ENCODE data around the gene PCGF6.

DNA sequence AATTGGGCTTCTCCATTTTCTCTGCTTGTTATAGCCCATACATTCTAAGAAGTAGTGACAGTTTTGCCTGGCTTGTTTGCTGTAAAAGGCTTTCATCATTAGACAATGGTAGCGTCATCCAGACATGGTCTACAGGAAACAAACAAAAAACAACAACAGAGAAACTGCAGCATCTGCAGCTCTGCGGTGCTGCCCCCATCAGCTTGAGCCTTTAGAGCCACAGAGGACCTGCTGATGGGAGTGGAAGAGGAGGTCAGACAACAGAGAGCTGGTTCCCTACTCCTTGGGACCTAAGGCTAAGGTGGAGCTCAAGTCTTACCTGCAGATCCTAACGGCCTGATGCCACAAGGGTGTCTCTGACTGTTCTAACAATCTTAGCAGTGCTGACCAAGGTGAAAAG is 70.9 kb downstream of the PCGF6 start:
- no peak for TF ChIP-seq CTCF (IDR thresholded peaks at IDR 0.05)
- TF ChIP-seq POLR2AphosphoS5 (IDR thresholded peaks at IDR 0.05) = no peak

Measured in upper lobe of left lung (tissue), 4 donors.